ENCODE measurements around the gene DLGAP1. TPM values are rescaled to one million over a fixed set of nuclear protein-coding genes. Genes with fewer than 3 reads are reported as not detected.

Gene DLGAP1
- total and polyA plus RNA-seq, 4 donors: 0.06 to 1.2 (median 0.17) TPM; not detected in 1

DNA sequence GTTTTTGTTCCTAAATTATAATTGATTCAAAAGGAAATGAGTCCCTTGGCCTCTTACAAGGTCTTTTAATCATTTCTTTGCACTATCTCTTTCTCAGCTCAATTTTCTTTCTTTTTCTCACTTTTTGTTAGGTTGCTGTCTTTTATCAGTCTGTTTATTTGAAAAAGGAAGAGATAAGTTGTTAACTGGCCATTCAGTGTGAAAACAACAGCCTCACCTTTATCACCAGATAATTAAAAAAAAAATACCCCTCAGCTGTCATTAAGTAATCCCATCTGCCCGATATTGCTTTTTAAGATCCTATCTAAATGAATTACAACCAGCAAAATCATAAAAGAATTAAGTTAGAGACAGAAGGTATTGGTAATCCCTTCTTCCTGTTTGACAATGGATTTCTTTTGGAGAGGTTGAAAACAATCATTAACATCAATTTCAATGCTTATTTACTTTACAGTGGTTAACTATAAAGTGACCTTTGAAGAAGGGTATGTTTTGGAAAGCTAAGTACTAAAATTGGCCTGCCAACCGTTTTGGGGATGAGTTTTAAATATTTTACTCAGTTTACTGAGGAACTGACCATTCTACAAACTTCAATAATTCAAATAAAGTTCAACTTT, 900.2 kb downstream of the DLGAP1 start (continued):
- TF ChIP-seq, protein P1, sequence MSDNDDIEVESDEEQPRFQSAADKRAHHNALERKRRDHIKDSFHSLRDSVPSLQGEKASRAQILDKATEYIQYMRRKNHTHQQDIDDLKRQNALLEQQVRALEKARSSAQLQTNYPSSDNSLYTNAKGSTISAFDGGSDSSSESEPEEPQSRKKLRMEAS (IDR thresholded peaks at IDR 0.05): no peak

DNA sequence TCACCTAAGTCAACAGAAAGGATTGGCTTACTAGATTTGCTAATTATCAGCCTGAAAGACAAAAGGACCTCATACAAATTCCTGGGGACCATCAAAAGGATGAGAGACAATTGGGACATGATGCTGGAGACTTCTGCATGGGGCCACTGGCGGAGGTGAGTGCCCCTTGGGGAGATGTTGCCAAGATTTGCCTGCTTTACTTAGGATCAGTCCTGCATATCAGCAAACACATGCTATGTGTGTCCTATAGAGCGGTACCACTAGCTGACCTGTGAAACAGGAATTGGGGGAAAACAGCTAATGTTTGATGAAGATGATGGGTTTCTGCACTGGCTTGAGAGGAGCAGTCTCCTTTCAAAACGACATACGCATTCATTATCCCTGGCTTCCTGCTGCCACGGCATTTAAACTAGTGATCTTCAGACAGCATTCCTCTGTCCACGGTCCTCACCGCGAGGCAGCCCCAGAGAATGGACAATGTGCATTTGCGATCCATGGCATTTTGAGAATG, 901.0 kb downstream of the DLGAP1 start:
- Histone ChIP-seq H3K4me3 (ENCODE audit: low read depth in 1 of 3, low read length in 3 of 3) (no peak overlapping the region), H3K27ac (ENCODE audit: low read depth in 1 of 2, low read length in 2 of 2) (no peak overlapping the region), H3K4me1 (ENCODE audit: control insufficient read depth in 4 of 4, insufficient read depth in 4 of 4, low read length in 3 of 4) (no peaks in the 10 kb centered on the region), H3K36me3 (ENCODE audit: control insufficient read depth in 4 of 4, insufficient read depth in 3 of 4, low read depth in 1 of 4, low read length in 3 of 4) (no peaks in the 10 kb centered on the region), H3K27me3 (ENCODE audit: control insufficient read depth in 4 of 4, insufficient read depth in 4 of 4, low read length in 3 of 4) (no peaks in the 10 kb centered on the region), H3K9ac (ENCODE audit: low read depth in 1 of 2, low read length in 2 of 2) (no peak overlapping the region), H3K9me3 (ENCODE audit: control insufficient read depth in 4 of 4, low read length in 3 of 4) (no peaks in the 10 kb centered on the region)
- DNase-seq (ENCODE audit: low spot score): no peak
- no peak for TF ChIP-seq HNF4G (IDR thresholded peaks at IDR 0.05)
- no peak for TF ChIP-seq EGR1 (IDR thresholded peaks at IDR 0.05; ENCODE audit: low read depth in 2 of 2)
- no peak for TF ChIP-seq FOXA2 (IDR thresholded peaks at IDR 0.05)
- TF ChIP-seq GABPA (IDR thresholded peaks at IDR 0.05 in 1 of 2, conservative IDR thresholded peaks at IDR 0.05 in 1 of 2): no peak
- TF ChIP-seq, protein P2, sequence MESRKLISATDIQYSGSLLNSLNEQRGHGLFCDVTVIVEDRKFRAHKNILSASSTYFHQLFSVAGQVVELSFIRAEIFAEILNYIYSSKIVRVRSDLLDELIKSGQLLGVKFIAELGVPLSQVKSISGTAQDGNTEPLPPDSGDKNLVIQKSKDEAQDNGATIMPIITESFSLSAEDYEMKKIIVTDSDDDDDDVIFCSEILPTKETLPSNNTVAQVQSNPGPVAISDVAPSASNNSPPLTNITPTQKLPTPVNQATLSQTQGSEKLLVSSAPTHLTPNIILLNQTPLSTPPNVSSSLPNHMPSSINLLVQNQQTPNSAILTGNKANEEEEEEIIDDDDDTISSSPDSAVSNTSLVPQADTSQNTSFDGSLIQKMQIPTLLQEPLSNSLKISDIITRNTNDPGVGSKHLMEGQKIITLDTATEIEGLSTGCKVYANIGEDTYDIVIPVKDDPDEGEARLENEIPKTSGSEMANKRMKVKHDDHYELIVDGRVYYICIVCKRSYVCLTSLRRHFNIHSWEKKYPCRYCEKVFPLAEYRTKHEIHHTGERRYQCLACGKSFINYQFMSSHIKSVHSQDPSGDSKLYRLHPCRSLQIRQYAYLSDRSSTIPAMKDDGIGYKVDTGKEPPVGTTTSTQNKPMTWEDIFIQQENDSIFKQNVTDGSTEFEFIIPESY (IDR thresholded peaks at IDR 0.05): no peak
- TF ChIP-seq, protein P1 (IDR thresholded peaks at IDR 0.05): no peak
- TF ChIP-seq, protein P3, sequence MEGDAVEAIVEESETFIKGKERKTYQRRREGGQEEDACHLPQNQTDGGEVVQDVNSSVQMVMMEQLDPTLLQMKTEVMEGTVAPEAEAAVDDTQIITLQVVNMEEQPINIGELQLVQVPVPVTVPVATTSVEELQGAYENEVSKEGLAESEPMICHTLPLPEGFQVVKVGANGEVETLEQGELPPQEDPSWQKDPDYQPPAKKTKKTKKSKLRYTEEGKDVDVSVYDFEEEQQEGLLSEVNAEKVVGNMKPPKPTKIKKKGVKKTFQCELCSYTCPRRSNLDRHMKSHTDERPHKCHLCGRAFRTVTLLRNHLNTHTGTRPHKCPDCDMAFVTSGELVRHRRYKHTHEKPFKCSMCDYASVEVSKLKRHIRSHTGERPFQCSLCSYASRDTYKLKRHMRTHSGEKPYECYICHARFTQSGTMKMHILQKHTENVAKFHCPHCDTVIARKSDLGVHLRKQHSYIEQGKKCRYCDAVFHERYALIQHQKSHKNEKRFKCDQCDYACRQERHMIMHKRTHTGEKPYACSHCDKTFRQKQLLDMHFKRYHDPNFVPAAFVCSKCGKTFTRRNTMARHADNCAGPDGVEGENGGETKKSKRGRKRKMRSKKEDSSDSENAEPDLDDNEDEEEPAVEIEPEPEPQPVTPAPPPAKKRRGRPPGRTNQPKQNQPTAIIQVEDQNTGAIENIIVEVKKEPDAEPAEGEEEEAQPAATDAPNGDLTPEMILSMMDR (IDR thresholded peaks at IDR 0.05; ENCODE audit: low read depth, low read length, missing input control): no peak
- TF ChIP-seq YY1 (IDR thresholded peaks at IDR 0.05): no peak
- no peak for TF ChIP-seq SP1 (IDR thresholded peaks at IDR 0.05)
- TF ChIP-seq, protein P4, sequence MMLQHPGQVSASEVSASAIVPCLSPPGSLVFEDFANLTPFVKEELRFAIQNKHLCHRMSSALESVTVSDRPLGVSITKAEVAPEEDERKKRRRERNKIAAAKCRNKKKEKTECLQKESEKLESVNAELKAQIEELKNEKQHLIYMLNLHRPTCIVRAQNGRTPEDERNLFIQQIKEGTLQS (IDR thresholded peaks at IDR 0.05): no peak
- TF ChIP-seq HNF4A (conservative IDR thresholded peaks at IDR 0.05): no peak
- no peak for TF ChIP-seq TAF1 (conservative IDR thresholded peaks at IDR 0.05)
- TF ChIP-seq, protein P5, sequence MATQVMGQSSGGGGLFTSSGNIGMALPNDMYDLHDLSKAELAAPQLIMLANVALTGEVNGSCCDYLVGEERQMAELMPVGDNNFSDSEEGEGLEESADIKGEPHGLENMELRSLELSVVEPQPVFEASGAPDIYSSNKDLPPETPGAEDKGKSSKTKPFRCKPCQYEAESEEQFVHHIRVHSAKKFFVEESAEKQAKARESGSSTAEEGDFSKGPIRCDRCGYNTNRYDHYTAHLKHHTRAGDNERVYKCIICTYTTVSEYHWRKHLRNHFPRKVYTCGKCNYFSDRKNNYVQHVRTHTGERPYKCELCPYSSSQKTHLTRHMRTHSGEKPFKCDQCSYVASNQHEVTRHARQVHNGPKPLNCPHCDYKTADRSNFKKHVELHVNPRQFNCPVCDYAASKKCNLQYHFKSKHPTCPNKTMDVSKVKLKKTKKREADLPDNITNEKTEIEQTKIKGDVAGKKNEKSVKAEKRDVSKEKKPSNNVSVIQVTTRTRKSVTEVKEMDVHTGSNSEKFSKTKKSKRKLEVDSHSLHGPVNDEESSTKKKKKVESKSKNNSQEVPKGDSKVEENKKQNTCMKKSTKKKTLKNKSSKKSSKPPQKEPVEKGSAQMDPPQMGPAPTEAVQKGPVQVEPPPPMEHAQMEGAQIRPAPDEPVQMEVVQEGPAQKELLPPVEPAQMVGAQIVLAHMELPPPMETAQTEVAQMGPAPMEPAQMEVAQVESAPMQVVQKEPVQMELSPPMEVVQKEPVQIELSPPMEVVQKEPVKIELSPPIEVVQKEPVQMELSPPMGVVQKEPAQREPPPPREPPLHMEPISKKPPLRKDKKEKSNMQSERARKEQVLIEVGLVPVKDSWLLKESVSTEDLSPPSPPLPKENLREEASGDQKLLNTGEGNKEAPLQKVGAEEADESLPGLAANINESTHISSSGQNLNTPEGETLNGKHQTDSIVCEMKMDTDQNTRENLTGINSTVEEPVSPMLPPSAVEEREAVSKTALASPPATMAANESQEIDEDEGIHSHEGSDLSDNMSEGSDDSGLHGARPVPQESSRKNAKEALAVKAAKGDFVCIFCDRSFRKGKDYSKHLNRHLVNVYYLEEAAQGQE (IDR thresholded peaks at IDR 0.05): no peak
- no peak for TF ChIP-seq JUND (IDR thresholded peaks at IDR 0.05)
- no peak for TF ChIP-seq RXRA (IDR thresholded peaks at IDR 0.05)
- no peak for TF ChIP-seq RAD21 (IDR thresholded peaks at IDR 0.05)
- no peak for TF ChIP-seq FOXA1 (IDR thresholded peaks at IDR 0.05)
- 68% methylated on average over 9 of the region's 9 CpGs for WGBS

All from liver (tissue), 9 donors.